K562 (cell line): ENCODE data around the gene OR7G1. TPM values are rescaled to one million over a fixed set of nuclear protein-coding genes. Genes with fewer than 3 reads are reported as not detected.

Experiments
- ATAC-seq: fragments of 200-7000 bp; cut with Tn5 transposase; 3 replicates; pipeline ENCODE4 v1.9.1; 2020; ENCODE audit warnings: moderate library complexity
- BruUV-seq: library from RNA; stranded (reverse); fragments of 400-500 nt; replicated peaks from 2 replicates; lab custom pipeline; 2021; lab: Mats Ljungman, UMichigan
- CTCF ChIA-PET: fragments of 300-600 bp; formaldehyde crosslinking; extraction: SDS; loops from one replicate; lab custom pipeline; 2021; ENCODE audit warnings: low intra/inter-chr PET ratio; lab: Yijun Ruan, JAX
- POLR2A ChIA-PET: fragments of 300-600, 350-650 bp; sonication (Branson Sonifier 250); formaldehyde crosslinking; extraction: SDS; loops from one replicate; lab custom pipeline; 2021; ENCODE audit warnings: antibody characterized with exemption, inconsistent platforms; lab: Yijun Ruan, JAX
- DNase-seq, 4 experiments: peaks; one replicate each; pipeline versions ENCODE4 v3.0.0 to v3.0.0-alpha.2; 2011 to 2018; ENCODE audit warnings: low spot score in 3 of 4, mixed read lengths in 3 of 4; ENCODE audit errors: extremely low read depth in 1 of 4
- FAIRE-seq: peaks from 2 replicates; lab custom pipeline; 2011; peaks lifted over from hg19 to GRCh38; lab: Jason Lieb, UNC
- H2AFZ ChIP-seq: 2 replicates; pipeline ENCODE4 v1.6.0; 2011; ENCODE audit warnings: low read depth, low read length, control low read depth, inconsistent platforms
- H3K27ac ChIP-seq: fragments of 200-600 bp; 3 replicates; pipeline ENCODE4 v1.8.0; 2011; ENCODE audit warnings: low read depth, mild to moderate bottlenecking, control low read depth, inconsistent platforms, low read length, moderate library complexity, mixed read lengths; ENCODE audit errors: extremely low read depth
- H3K27me3 ChIP-seq, 2 experiments: fragments of 300-600 bp in 1 of 2; 2 replicates in 1 of 2; 3 replicates in 1 of 2; pipeline versions ENCODE4 v1.6.0 to v1.8.0; 2011; ENCODE audit warnings: inconsistent platforms in 2 of 2, low read length in 2 of 2, mild to moderate bottlenecking in 1 of 2, mixed read lengths in 1 of 2, moderate library complexity in 1 of 2; ENCODE audit not compliant: control insufficient read depth in 2 of 2, insufficient read depth in 2 of 2
- H3K36me3 ChIP-seq: fragments of 300-600 bp; 3 replicates; pipeline ENCODE4 v1.8.0; 2011; ENCODE audit warnings: mild to moderate bottlenecking, low read length, inconsistent platforms; ENCODE audit not compliant: control insufficient read depth, insufficient read depth
- H3K4me1 ChIP-seq, 2 experiments: fragments of 200-600 bp in 1 of 2; replicated peaks in 1 of 2; 2 replicates in 1 of 2; 3 replicates in 1 of 2; pipeline versions ENCODE4 v1.5.1 to v1.8.0; 2011; ENCODE audit warnings: inconsistent platforms in 2 of 2, low read length in 2 of 2, mild to moderate bottlenecking in 1 of 2, mixed read lengths in 1 of 2, moderate library complexity in 1 of 2; ENCODE audit not compliant: control insufficient read depth in 2 of 2, insufficient read depth in 2 of 2
- H3K4me2 ChIP-seq: 2 replicates; pipeline ENCODE4 v1.6.1; 2011; ENCODE audit warnings: low read length, control low read depth, inconsistent platforms, mixed read lengths; ENCODE audit not compliant: insufficient read depth
- H3K4me3 ChIP-seq: fragments of 200-600 bp; sonication (generic), shearing (Covaris generic); 2 replicates; pipeline ENCODE4 v1.5.1; 2016; ENCODE audit warnings: control low read depth, inconsistent platforms
- H3K79me2 ChIP-seq: fragments of 200-600 bp; 3 replicates; pipeline ENCODE4 v1.8.0; 2011; ENCODE audit warnings: low read length, inconsistent platforms; ENCODE audit not compliant: control insufficient read depth, insufficient read depth
- H3K9ac ChIP-seq, 2 experiments: 2 replicates each; pipeline versions ENCODE4 v1.6.0 to v1.6.1; 2011; ENCODE audit warnings: low read depth in 2 of 2, low read length in 2 of 2, control low read depth in 1 of 2, inconsistent platforms in 1 of 2, mild to moderate bottlenecking in 1 of 2, mixed read lengths in 1 of 2; ENCODE audit not compliant: insufficient read depth in 1 of 2
- H3K9me1 ChIP-seq: one replicate; pipeline ENCODE4 v1.6.0; 2011; ENCODE audit warnings: inconsistent platforms, mild to moderate bottlenecking, low read length, moderate library complexity; ENCODE audit not compliant: control insufficient read depth, insufficient read depth
- H3K9me3 ChIP-seq: replicated peaks from 2 replicates; pipeline ENCODE4 v1.5.1; 2011; ENCODE audit warnings: low read depth, low read length, inconsistent platforms; ENCODE audit not compliant: control insufficient read depth, insufficient read depth
- H4K20me1 ChIP-seq: replicated peaks from 2 replicates; pipeline ENCODE4 v1.6.1; 2011; ENCODE audit warnings: low read length, inconsistent platforms, mixed read lengths; ENCODE audit not compliant: control insufficient read depth, insufficient read depth
- ELK3 ChIP-seq: fragments of 450-650 bp; formaldehyde crosslinking; IDR thresholded peaks from 2 replicates; pipeline ENCODE4 v1.4.0; 2020; ENCODE audit warnings: mild to moderate bottlenecking
- FOXP1 ChIP-seq: sonication (generic); formaldehyde crosslinking; IDR thresholded peaks from 2 replicates; pipeline ENCODE4 v1.8.0; 2022; ENCODE audit warnings: mild to moderate bottlenecking, missing genetic modification reagents
- HNRNPH1 ChIP-seq: fragments of 200-400 bp; formaldehyde crosslinking; optimal IDR thresholded peaks from 2 replicates; pipeline ENCODE3; 2017; ENCODE audit warnings: low read depth, mild to moderate bottlenecking, low read length, moderate library complexity
- HNRNPL ChIP-seq: fragments of 200-400 bp; formaldehyde crosslinking; IDR thresholded peaks from 2 replicates; pipeline ENCODE4 v1.6.1; 2017; ENCODE audit warnings: low read depth, mild to moderate bottlenecking, low read length
- JUN ChIP-seq, 2 experiments: sonication (generic) in 1 of 2; formaldehyde crosslinking in 1 of 2; IDR thresholded peaks; 2 replicates each; pipeline versions ENCODE4 v1.6.1 to v1.8.0; 2012 to 2022; ENCODE audit warnings: borderline replicate concordance in 2 of 2, mild to moderate bottlenecking in 2 of 2, improper control_type of control experiment in 1 of 2, low read depth in 1 of 2, low read length in 1 of 2, missing genetic modification reagents in 1 of 2
- JUNB ChIP-seq: fragments of 450-650 bp; formaldehyde crosslinking; conservative IDR thresholded peaks from 2 replicates; pipeline ENCODE4 v1.4.0; 2020; ENCODE audit warnings: mild to moderate bottlenecking
- MAFF ChIP-seq: IDR thresholded peaks from 2 replicates; pipeline ENCODE4 v1.6.1; 2012; ENCODE audit warnings: low read length, improper control_type of control experiment
- MEF2A ChIP-seq: IDR thresholded peaks from 2 replicates; pipeline ENCODE4 v1.6.1; 2011; ENCODE audit warnings: low read depth, mild to moderate bottlenecking, low read length, moderate library complexity; ENCODE audit not compliant: control insufficient read depth
- NEUROD1 ChIP-seq: fragments of 150-350 bp; IDR thresholded peaks from 2 replicates; pipeline ENCODE4 v1.6.1; 2014; ENCODE audit warnings: borderline replicate concordance, low read length, low read depth; ENCODE audit not compliant: partially characterized antibody
- NFYB ChIP-seq: IDR thresholded peaks from 2 replicates; pipeline ENCODE4 v1.6.1; 2011; ENCODE audit warnings: mild to moderate bottlenecking, moderate library complexity; ENCODE audit not compliant: insufficient read length; ENCODE audit errors: extremely low read depth
- PHF20 ChIP-seq: fragments of 450-650 bp; IDR thresholded peaks from 2 replicates; pipeline ENCODE4 v1.6.1; 2018; ENCODE audit not compliant: partially characterized antibody
- PURB ChIP-seq: sonication (generic); formaldehyde crosslinking; IDR thresholded peaks from 2 replicates; pipeline ENCODE4 v1.9.0; 2021; ENCODE audit warnings: low read depth, mild to moderate bottlenecking, missing genetic modification reagents
- RBM14 ChIP-seq: fragments of 200-400 bp; formaldehyde crosslinking; IDR thresholded peaks from 2 replicates; pipeline ENCODE4 v1.6.1; 2018; ENCODE audit warnings: low read depth, mild to moderate bottlenecking, low read length, moderate library complexity, borderline replicate concordance; ENCODE audit not compliant: insufficient read depth
- RBM17 ChIP-seq: fragments of 200-400 bp; formaldehyde crosslinking; IDR thresholded peaks from 2 replicates; pipeline ENCODE4 v1.6.1; 2017; ENCODE audit warnings: low read depth, mild to moderate bottlenecking, low read length, borderline replicate concordance
- SMARCC2 ChIP-seq: fragments of 450-650 bp; IDR thresholded peaks from 2 replicates; pipeline ENCODE4 v1.6.1; 2017; ENCODE audit warnings: antibody characterized with exemption, moderate library complexity, mild to moderate bottlenecking, low read depth
- TEAD1 ChIP-seq, 2 experiments: fragments of 450-650 bp in 1 of 2; sonication (generic) in 1 of 2; formaldehyde crosslinking; IDR thresholded peaks; 2 replicates each; pipeline versions ENCODE4 v1.4.0 to v1.8.0; 2020 to 2022; ENCODE audit warnings: mild to moderate bottlenecking in 2 of 2, missing genetic modification reagents in 1 of 2
- THRAP3 ChIP-seq: fragments of 450-650 bp; IDR thresholded peaks from 2 replicates; pipeline ENCODE4 v1.6.1; 2016; ENCODE audit warnings: mild to moderate bottlenecking, inconsistent platforms, borderline replicate concordance
- TOE1 ChIP-seq, 2 experiments: fragments of 450-650 bp in 1 of 2; sonication (generic) in 1 of 2; formaldehyde crosslinking in 1 of 2; IDR thresholded peaks; 2 replicates each; pipeline versions ENCODE4 v1.7.1 to v1.8.0; 2016 to 2022; ENCODE audit warnings: borderline replicate concordance in 2 of 2, mild to moderate bottlenecking in 2 of 2, antibody characterized with exemption in 1 of 2, inconsistent platforms in 1 of 2, low read depth in 1 of 2, missing genetic modification reagents in 1 of 2, moderate library complexity in 1 of 2
- USF1 ChIP-seq: sonication (generic); formaldehyde crosslinking; IDR thresholded peaks from 2 replicates; pipeline ENCODE4 v1.9.0; 2022; ENCODE audit warnings: mild to moderate bottlenecking, missing genetic modification reagents
- YBX1 ChIP-seq: fragments of 450-650 bp; IDR thresholded peaks from 2 replicates; pipeline ENCODE4 v1.7.1; 2016; ENCODE audit warnings: mild to moderate bottlenecking
- WGBS: fragments of 100-300 bp; shearing (Covaris generic); methylation state at CpG from one replicate; pipeline ENCODE4 v1.1.6; 2016; ENCODE audit warnings: low coverage, mixed read lengths; ENCODE audit not compliant: insufficient coverage; ENCODE audit errors: missing lambda C conversion rate; 5-methylcytosine and 5-hydroxymethylcytosine counted together
- in situ Hi-C: fragments of 300-500 bp; cut with MboI; formaldehyde crosslinking; loops from 4 replicates; pipeline ENCODE4 v1.15.0; 2018; ENCODE audit warnings: inconsistent platforms, mixed read lengths
- intact Hi-C: fragments of 100-400 bp; cut with micrococcal nuclease; formaldehyde crosslinking; loops from 2 replicates; pipeline ENCODE4 v1.14.2; 2022
- polyA plus RNA-seq, 8 experiments: library from polyadenylated mRNA; depleted of rRNA in 4 of 8; stranded (reverse) in 5 of 8; unstranded in 3 of 8; fragments of >200 nt; fragmentation: Nextera tagmentation in 2 of 8; fragmentation: Illumina TruSeq in 1 of 8; extraction: Ambion mirVana in 2 of 8; extraction: Trizol in 1 of 8; gene quantifications; 2 replicates each; pipeline versions ENCODE4 v1.2.1 to v1.2.3, GENCODE V29; 2011 to 2014; ENCODE audit warnings: inconsistent platforms in 1 of 8, missing spikeins in 1 of 8
- total RNA-seq, 7 experiments: library from RNA; depleted of rRNA in 6 of 7; stranded (reverse); fragments of >200 nt in 6 of 7; fragmentation: Illumina TruSeq in 2 of 7; extraction: Trizol in 2 of 7; gene quantifications; 2 replicates each; pipeline versions ENCODE4 v1.2.1 to v1.2.3, GENCODE V29; 2011 to 2021; ENCODE audit warnings: low replicate concordance in 1 of 7

OR7G1 gene
- total and polyA plus RNA-seq, 9 of the 15 experiments (the other 6 are each of a cell fraction or from before 2014, with no cell fraction given) = not detected

- H3K36me3 ChIP-seq = peaks cover 61% of the 10 kb centered on the region
- no peaks in the 10 kb centered on the region for H4K20me1 ChIP-seq
- ChIA-PET CTCF (interaction anchor here (0.7 kb wide), 1 partner anchor 12 kb away, joined by 3 read pairs; no protein-coding TSS in a partner anchor), POLR2A (no interaction called here)
- H2AFZ ChIP-seq = no peak overlapping the region
- no peak for FAIRE-seq
- no TSS peak for BruUV-seq
- in situ Hi-C loops = no loop called here
- no peaks in the 10 kb centered on the region for H3K4me1 ChIP-seq
- no peak overlapping the region for H3K4me2 ChIP-seq
- H3K4me3 ChIP-seq = no peak overlapping the region
- H3K9me1 ChIP-seq = no peaks in the 10 kb centered on the region
- DNase-seq = peak in 1 of 4 experiments; percentile 33
- intact Hi-C loops = no loop called here
- H3K9ac ChIP-seq = no peak overlapping the region
- H3K9me3 ChIP-seq = peaks cover 24% of the 10 kb centered on the region
- no peak overlapping the region for H3K27ac ChIP-seq
- H3K27me3 ChIP-seq = no peaks in the 10 kb centered on the region
- 93% methylated on average over 3 of the region's 3 CpGs for WGBS
- H3K79me2 ChIP-seq = peaks cover 97% of the 10 kb centered on the region
- ATAC-seq = no peak
- TF ChIP-seq JUN (IDR thresholded peaks at IDR 0.05; ENCODE audit: borderline replicate concordance, low read depth, low read length) = no peak
- TF ChIP-seq JUN (CRISPR knock-in tag; IDR thresholded peaks at IDR 0.05; ENCODE audit: borderline replicate concordance) = no peak
- TF ChIP-seq THRAP3 = no peak
- no peak for TF ChIP-seq MEF2A
- no peak for TF ChIP-seq PURB (CRISPR knock-in tag)
- no peak for TF ChIP-seq SMARCC2
- no peak for TF ChIP-seq PHF20
- TF ChIP-seq YBX1 = no peak
- TF ChIP-seq TEAD1 (CRISPR knock-in tag; IDR thresholded peaks at IDR 0.05) = no peak
- TF ChIP-seq MAFF = no peak
- no peak for TF ChIP-seq HNRNPH1
- TF ChIP-seq ELK3 (CRISPR knock-in tag) = no peak
- no peak for TF ChIP-seq NEUROD1
- TF ChIP-seq FOXP1 (CRISPR knock-in tag) = no peak
- no peak for TF ChIP-seq JUNB
- TF ChIP-seq RBM14 = no peak
- no peak for TF ChIP-seq HNRNPL
- TF ChIP-seq TOE1 (IDR thresholded peaks at IDR 0.05; ENCODE audit: borderline replicate concordance) = no peak
- no peak for TF ChIP-seq TOE1 (CRISPR knock-in tag; IDR thresholded peaks at IDR 0.05; ENCODE audit: borderline replicate concordance, low read depth)
- TF ChIP-seq RBM17 = no peak
- peak; percentile 91 for TF ChIP-seq NFYB
- peak; percentile 51 for TF ChIP-seq USF1 (CRISPR knock-in tag)
Observed at GRCh38 chr19:9148697-9149096, 33.1 kb upstream of the OR7G1 start.
